Skin epidermis (tissue), 12 donors: ENCODE data around the gene RNF112.

Experiments
- H3K27ac ChIP-seq, 21 experiments: fragments of 200-600 bp; sonication (generic) in 11 of 21; one replicate each; pipeline ENCODE4 v1.5.0; 2020; ENCODE audit warnings: mild to moderate bottlenecking in 3 of 21, inconsistent platforms in 2 of 21, moderate library complexity in 2 of 21
- H3K4me3 ChIP-seq, 7 experiments: fragments of 200-600 bp; sonication (generic) in 2 of 7; one replicate each; pipeline ENCODE4 v1.5.0; 2020; ENCODE audit warnings: inconsistent platforms in 2 of 7, mild to moderate bottlenecking in 2 of 7, moderate library complexity in 1 of 7

The RNF112 gene

GRCh38 chr17:19410875-19411620 is at the start of gene RNF112:
TSS of gene RNF112 (plus strand) at chr17:19411232. CDS start at chr17:19411409, 177 bp downstream.
- Histone ChIP-seq H3K4me3 (peak within 1 kb of the TSS in 2 of 7 experiments; percentile 12 to 13), H3K27ac (peak within 1 kb of the TSS in 3 of 21 experiments; percentile 2 to 57 (median 16))

GRCh38 chr17:19361326-19361725 is 49.7 kb upstream of the RNF112 start:
- Histone ChIP-seq H3K27ac (no peak overlapping the region), H3K4me3 (no peak overlapping the region)

GRCh38 chr17:19361944-19362276 is 49.1 kb upstream of the RNF112 start:
- Histone ChIP-seq H3K4me3 (peak overlapping the region; percentile 41 to 82 (median 56)), H3K27ac (peak overlapping the region in 18 of 21 experiments; percentile 45 to 91 (median 74))

- Histone ChIP-seq H3K27ac (peak within 1 kb of the TSS; percentile 24 to 91 (median 73)), H3K4me3 (peak within 1 kb of the TSS; percentile 41 to 82 (median 56))
Observed at GRCh38 chr17:19362277-19363113, 48.5 kb upstream of the RNF112 start, which contains the start of gene B9D1. TSS of gene B9D1 (minus strand) at chr17:19362723. CDS start at chr17:19362569, 154 bp downstream.

GRCh38 chr17:19363114-19363438 is 48.0 kb upstream of the RNF112 start:
- Histone ChIP-seq H3K4me3 (peak overlapping the region in 6 of 7 experiments; percentile 41 to 82 (median 64)), H3K27ac (peak overlapping the region in 16 of 21 experiments; percentile 24 to 91 (median 74))

GRCh38 chr17:19363460-19364035 is 47.5 kb upstream of the RNF112 start:
- peak overlapping the region in 7 of 21 experiments; percentile 52 to 86 (median 79) for H3K27ac ChIP-seq
- H3K4me3 ChIP-seq, result no peak overlapping the region

GRCh38 chr17:19364699-19365498 is 46.1 kb upstream of the RNF112 start:
- peak overlapping the region in 1 of 21 experiments; percentile 2 for H3K27ac ChIP-seq

GRCh38 chr17:19365499-19365817 is 45.6 kb upstream of the RNF112 start:
- H3K27ac ChIP-seq, result no peak overlapping the region
- no peak overlapping the region for H3K4me3 ChIP-seq

More at GRCh38 chr17:19364699-19365498, 46.1 kb upstream of the RNF112 start:
- no peak overlapping the region for H3K4me3 ChIP-seq

GRCh38 chr17:19365833-19366636 is 45.0 kb upstream of the RNF112 start:
- H3K4me3 ChIP-seq, result no peak overlapping the region
- H3K27ac ChIP-seq, result no peak overlapping the region

- Histone ChIP-seq H3K4me3 (no peak overlapping the region), H3K27ac (no peak overlapping the region)
Observed at GRCh38 chr17:19366637-19366972, 44.4 kb upstream of the RNF112 start.

GRCh38 chr17:19368229-19368628 is 42.8 kb upstream of the RNF112 start:
- no peak overlapping the region for H3K4me3 ChIP-seq
- H3K27ac ChIP-seq, result no peak overlapping the region

- Histone ChIP-seq H3K4me3 (no peak overlapping the region), H3K27ac (peak overlapping the region in 3 of 21 experiments; percentile 1 to 80 (median 28))
Observed at GRCh38 chr17:19369107-19369778, 41.8 kb upstream of the RNF112 start.

GRCh38 chr17:19369846-19370492 is 41.1 kb upstream of the RNF112 start:
- H3K4me3 ChIP-seq, result no peak overlapping the region
- peak overlapping the region in 15 of 21 experiments; percentile 9 to 80 (median 57) for H3K27ac ChIP-seq

GRCh38 chr17:19370493-19370960 is 40.5 kb upstream of the RNF112 start:
- peak overlapping the region in 15 of 21 experiments; percentile 9 to 80 (median 57) for H3K27ac ChIP-seq
- H3K4me3 ChIP-seq, result no peak overlapping the region

GRCh38 chr17:19371259-19372010 is 39.6 kb upstream of the RNF112 start:
- no peak overlapping the region for H3K4me3 ChIP-seq
- peak overlapping the region in 11 of 21 experiments; percentile 2 to 80 (median 31) for H3K27ac ChIP-seq

GRCh38 chr17:19372011-19372370 is 39.0 kb upstream of the RNF112 start:
- peak overlapping the region in 4 of 21 experiments; percentile 2 to 71 (median 26) for H3K27ac ChIP-seq

GRCh38 chr17:19372439-19372838 is 38.6 kb upstream of the RNF112 start:
- H3K4me3 ChIP-seq, result no peak overlapping the region
- H3K27ac ChIP-seq, result peak overlapping the region in 3 of 21 experiments; percentile 2 to 37 (median 14)

More at GRCh38 chr17:19372011-19372370, 39.0 kb upstream of the RNF112 start:
- no peak overlapping the region for H3K4me3 ChIP-seq
